ENCODE results near the gene ARHGEF28.

The ARHGEF28 gene

GRCh38 chr5:73918791-73919221 lies 292.8 kb downstream of the ARHGEF28 start:
- no peaks in the 10 kb centered on the region for H3K9me3 ChIP-seq (replicated peaks; ENCODE audit: insufficient read depth, low read length)
- H4K20me1 ChIP-seq (ENCODE audit: insufficient read depth, low read length), result no peaks in the 10 kb centered on the region
- no peak overlapping the region for H3K9ac ChIP-seq (ENCODE audit: low read length)
- DNase-seq, result no peak
- H3K36me3 ChIP-seq (replicated peaks; ENCODE audit: insufficient read depth, low read length), result no peaks in the 10 kb centered on the region
- TF ChIP-seq EZH2phosphoT487 (IDR thresholded peaks at IDR 0.05; ENCODE audit: low read length) (no peak), EZH2 (optimal IDR thresholded peaks at IDR 0.05; ENCODE audit: low read depth, low read length) (no peak), CTCF (IDR thresholded peaks at IDR 0.05; ENCODE audit: low read length) (no peak)
- H3K9me2 ChIP-seq (replicated peaks; ENCODE audit: insufficient read depth, low read length), result no peaks in the 10 kb centered on the region
- H3K4me2 ChIP-seq (ENCODE audit: low read depth, low read length), result no peak overlapping the region
- no peaks in the 10 kb centered on the region for H3K27me3 ChIP-seq (replicated peaks; ENCODE audit: insufficient read depth, low read length)
- H3K79me2 ChIP-seq (ENCODE audit: low read length), result no peaks in the 10 kb centered on the region
- no peak overlapping the region for H2AFZ ChIP-seq (ENCODE audit: low read length)
- H3K27ac ChIP-seq (ENCODE audit: low read length), result no peak overlapping the region
- no peaks in the 10 kb centered on the region for H3F3A ChIP-seq (ENCODE audit: insufficient read depth, low read length)
- peaks cover 2% of the 10 kb centered on the region for H3K4me1 ChIP-seq (ENCODE audit: low read length)
- no peak overlapping the region for H3K4me3 ChIP-seq (ENCODE audit: low read length)

- H3K79me2 ChIP-seq (ENCODE audit: low read length), result no peaks in the 10 kb centered on the region
- H3K27me3 ChIP-seq (replicated peaks; ENCODE audit: insufficient read depth, low read length), result no peaks in the 10 kb centered on the region
- H4K20me1 ChIP-seq (ENCODE audit: insufficient read depth, low read length), result no peaks in the 10 kb centered on the region
- H3K9me3 ChIP-seq (replicated peaks; ENCODE audit: insufficient read depth, low read length), result no peaks in the 10 kb centered on the region
- H3K27ac ChIP-seq (ENCODE audit: low read length), result no peak overlapping the region
- no peaks in the 10 kb centered on the region for H3K9me2 ChIP-seq (replicated peaks; ENCODE audit: insufficient read depth, low read length)
- no peak overlapping the region for H3K4me2 ChIP-seq (ENCODE audit: low read depth, low read length)
- no peaks in the 10 kb centered on the region for H3K4me1 ChIP-seq (ENCODE audit: low read length)
- H3F3A ChIP-seq (ENCODE audit: insufficient read depth, low read length), result no peaks in the 10 kb centered on the region
- no peaks in the 10 kb centered on the region for H3K36me3 ChIP-seq (replicated peaks; ENCODE audit: insufficient read depth, low read length)
- DNase-seq, result no peak
- H2AFZ ChIP-seq (ENCODE audit: low read length), result no peak overlapping the region
- TF ChIP-seq EZH2phosphoT487 (IDR thresholded peaks at IDR 0.05; ENCODE audit: low read length) (no peak), EZH2 (optimal IDR thresholded peaks at IDR 0.05; ENCODE audit: low read depth, low read length) (no peak), CTCF (IDR thresholded peaks at IDR 0.05; ENCODE audit: low read length) (no peak)
- H3K9ac ChIP-seq (ENCODE audit: low read length), result no peak overlapping the region
- H3K4me3 ChIP-seq (ENCODE audit: low read length), result no peak overlapping the region
These were observed 295.7 kb downstream of the ARHGEF28 start for GRCh38 chr5:73921741-73922140.

- Histone ChIP-seq H3F3A (ENCODE audit: insufficient read depth, low read length) (no peaks in the 10 kb centered on the region), H3K4me1 (ENCODE audit: low read length) (no peaks in the 10 kb centered on the region), H3K9me2 (replicated peaks; ENCODE audit: insufficient read depth, low read length) (no peaks in the 10 kb centered on the region), H3K27ac (ENCODE audit: low read length) (no peak overlapping the region), H3K9ac (ENCODE audit: low read length) (no peak overlapping the region), H3K27me3 (replicated peaks; ENCODE audit: insufficient read depth, low read length) (no peaks in the 10 kb centered on the region), H3K9me3 (replicated peaks; ENCODE audit: insufficient read depth, low read length) (no peaks in the 10 kb centered on the region), H3K36me3 (replicated peaks; ENCODE audit: insufficient read depth, low read length) (no peaks in the 10 kb centered on the region), H3K4me2 (ENCODE audit: low read depth, low read length) (no peak overlapping the region), H4K20me1 (ENCODE audit: insufficient read depth, low read length) (no peaks in the 10 kb centered on the region), H3K79me2 (ENCODE audit: low read length) (no peaks in the 10 kb centered on the region), H3K4me3 (ENCODE audit: low read length) (no peak overlapping the region), H2AFZ (ENCODE audit: low read length) (no peak overlapping the region)
- TF ChIP-seq CTCF (IDR thresholded peaks at IDR 0.05; ENCODE audit: low read length), result no peak
- TF ChIP-seq EZH2 (optimal IDR thresholded peaks at IDR 0.05; ENCODE audit: low read depth, low read length), result no peak
- no peak for TF ChIP-seq EZH2phosphoT487 (IDR thresholded peaks at IDR 0.05; ENCODE audit: low read length)
- DNase-seq, result no peak
These were observed 296.2 kb downstream of the ARHGEF28 start for GRCh38 chr5:73922224-73922623.
